ENCODE results near the gene LDB1.
A peak's percentile ranks its signal among the peaks of the same experiment; 100 is the strongest.

Gene LDB1

GRCh38 chr10:102067091-102067916 lies 52.9 kb downstream of the LDB1 start:
- no peak for DNase-seq
- TF ChIP-seq POLR2A (IDR thresholded peaks at IDR 0.05; ENCODE audit: low read length) = peak; percentile 13
- no peak for TF ChIP-seq GATA1 (IDR thresholded peaks at IDR 0.05; ENCODE audit: low read depth, low read length)

DNA sequence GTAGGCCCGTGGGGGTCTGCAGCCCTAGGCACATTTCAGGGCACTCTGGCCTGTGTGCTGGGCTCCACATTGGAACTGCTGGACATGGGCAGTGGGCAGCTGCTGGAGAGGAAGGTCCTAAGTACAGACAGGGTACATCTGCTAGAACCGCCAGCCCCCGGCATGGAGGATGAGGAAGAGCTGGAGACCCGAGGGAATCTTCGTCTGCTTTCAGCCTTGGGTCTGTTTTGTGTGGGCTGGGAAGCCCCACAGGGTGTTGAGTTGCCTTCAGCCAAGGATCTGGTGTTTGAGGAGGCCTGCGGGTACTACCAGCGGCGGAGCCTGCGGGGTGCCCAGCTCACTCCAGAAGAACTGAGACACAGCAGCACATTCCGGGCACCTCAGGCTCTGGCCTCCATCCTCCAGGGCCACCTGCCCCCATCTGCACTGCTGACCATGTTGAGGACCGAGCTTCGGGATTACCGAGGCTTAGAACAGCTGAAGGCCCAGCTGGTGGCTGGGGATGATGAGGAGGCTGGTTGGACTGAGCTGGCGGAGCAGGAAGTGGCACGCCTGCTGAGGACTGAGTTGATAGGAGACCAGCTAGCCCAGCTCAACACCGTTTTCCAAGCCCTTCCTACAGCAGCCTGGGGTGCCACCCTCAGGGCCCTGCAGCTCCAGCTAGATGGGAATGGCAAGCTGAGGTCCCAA lies 53.6 kb downstream of the LDB1 start:
- no peak for DNase-seq
- TF ChIP-seq POLR2A (IDR thresholded peaks at IDR 0.05; ENCODE audit: low read length) (no peak), GATA1 (IDR thresholded peaks at IDR 0.05; ENCODE audit: low read depth, low read length) (no peak)

- peak; percentile 67 to 75 for DNase-seq
Observed at GRCh38 chr10:102065561-102066398, 54.4 kb downstream of the LDB1 start.

DNA sequence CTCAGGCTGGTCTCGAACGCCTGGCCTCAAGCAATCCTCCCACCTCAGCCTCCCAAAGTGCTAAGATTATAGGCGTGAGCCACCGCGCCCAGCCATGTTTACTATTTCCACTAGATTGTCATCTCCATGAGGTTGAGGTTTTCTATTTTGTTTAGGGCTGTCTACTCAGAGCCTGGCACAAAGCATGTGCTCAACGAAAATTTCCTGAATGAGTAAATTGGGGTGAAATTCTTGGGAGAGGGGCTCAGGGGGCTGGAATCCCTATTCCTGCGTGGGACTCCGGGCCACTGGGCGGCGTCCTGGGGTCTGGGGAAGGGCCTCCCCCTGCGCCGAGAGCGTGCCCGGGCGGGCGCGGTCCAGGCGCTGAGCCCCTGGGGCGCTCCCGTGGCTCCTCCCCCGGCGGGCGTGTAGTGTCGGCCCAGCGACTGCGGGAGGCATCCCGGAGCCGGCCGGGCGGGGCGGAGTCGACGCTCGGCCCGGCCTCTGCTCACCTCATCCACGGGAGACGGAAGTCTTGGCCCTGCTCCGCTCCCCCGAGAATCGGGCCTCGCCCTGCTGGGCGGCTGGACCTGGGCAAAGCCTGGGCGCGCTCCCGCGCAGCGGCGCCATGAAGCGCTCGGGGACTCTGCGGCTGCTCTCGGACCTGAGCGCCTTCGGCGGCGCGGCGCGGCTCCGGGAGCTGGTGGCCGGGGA lies 55.2 kb downstream of the LDB1 start, which contains the start of gene HPS6:
Gene HPS6 (plus strand): TSS at position 482 of the 693 bp plus-strand sequence. CDS start 126 bp downstream, at position 608.
- peak; percentile 93 to 95 for DNase-seq
- no peak for TF ChIP-seq GATA1 (IDR thresholded peaks at IDR 0.05; ENCODE audit: low read depth, low read length)
- peak; percentile 89 for TF ChIP-seq POLR2A (IDR thresholded peaks at IDR 0.05; ENCODE audit: low read length)

More at GRCh38 chr10:102065561-102066398, 54.4 kb downstream of the LDB1 start:
- TF ChIP-seq POLR2A (IDR thresholded peaks at IDR 0.05; ENCODE audit: low read length) = peak; percentile 62
- TF ChIP-seq GATA1 (IDR thresholded peaks at IDR 0.05; ENCODE audit: low read depth, low read length) = no peak

DNA sequence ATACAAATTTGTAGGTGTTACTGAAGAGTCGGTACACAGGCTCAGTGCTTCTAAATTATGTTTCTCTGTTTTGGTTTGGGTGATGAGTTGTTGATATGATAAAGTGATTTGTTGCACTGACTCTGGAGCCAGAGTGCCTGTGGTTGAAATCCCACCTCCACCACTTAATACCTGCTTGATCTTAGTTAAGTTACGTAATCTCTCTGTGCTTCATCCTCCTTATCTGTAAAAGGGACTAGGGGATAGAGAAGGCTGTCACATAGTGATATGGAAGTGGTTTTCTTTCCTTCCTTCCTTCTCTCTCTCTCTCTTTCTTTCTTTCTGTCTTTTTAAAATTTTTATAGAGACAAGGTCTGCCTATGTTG lies 55.7 kb downstream of the LDB1 start:
- TF ChIP-seq GATA1 (IDR thresholded peaks at IDR 0.05; ENCODE audit: low read depth, low read length) (no peak), POLR2A (IDR thresholded peaks at IDR 0.05; ENCODE audit: low read length) (no peak)
- no peak for DNase-seq

DNA sequence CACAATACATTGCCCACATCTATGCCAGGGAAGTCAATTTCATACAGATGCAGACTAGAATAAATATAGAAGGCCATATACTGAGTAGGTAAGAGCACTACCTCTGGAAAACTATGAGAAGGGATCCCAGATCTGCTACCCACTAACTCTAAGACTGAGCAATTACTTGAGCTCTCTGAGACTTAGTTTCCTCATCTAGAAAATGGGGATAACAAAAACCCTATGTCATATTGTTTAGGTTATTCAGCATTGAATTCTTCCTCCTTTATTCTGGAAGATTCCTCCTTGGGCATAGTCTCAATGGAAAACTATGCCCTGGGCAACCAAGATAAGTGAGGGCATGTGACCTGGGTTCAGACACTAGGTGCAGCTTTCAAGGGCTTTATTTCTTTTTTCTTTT lies 60.2 kb downstream of the LDB1 start:
- DNase-seq = no peak
- TF ChIP-seq GATA1 (IDR thresholded peaks at IDR 0.05; ENCODE audit: low read depth, low read length) (no peak), POLR2A (IDR thresholded peaks at IDR 0.05; ENCODE audit: low read length) (no peak)
